GM21515 (cell line): ENCODE data around the gene SLAMF9.

ENCODE experiments used
- ATAC-seq: cut with Tn5 transposase; IDR thresholded peaks from one replicate; pipeline ENCODE4 v1.9.1; 2021; ENCODE audit not compliant: unreplicated experiment

SLAMF9 gene

DNA sequence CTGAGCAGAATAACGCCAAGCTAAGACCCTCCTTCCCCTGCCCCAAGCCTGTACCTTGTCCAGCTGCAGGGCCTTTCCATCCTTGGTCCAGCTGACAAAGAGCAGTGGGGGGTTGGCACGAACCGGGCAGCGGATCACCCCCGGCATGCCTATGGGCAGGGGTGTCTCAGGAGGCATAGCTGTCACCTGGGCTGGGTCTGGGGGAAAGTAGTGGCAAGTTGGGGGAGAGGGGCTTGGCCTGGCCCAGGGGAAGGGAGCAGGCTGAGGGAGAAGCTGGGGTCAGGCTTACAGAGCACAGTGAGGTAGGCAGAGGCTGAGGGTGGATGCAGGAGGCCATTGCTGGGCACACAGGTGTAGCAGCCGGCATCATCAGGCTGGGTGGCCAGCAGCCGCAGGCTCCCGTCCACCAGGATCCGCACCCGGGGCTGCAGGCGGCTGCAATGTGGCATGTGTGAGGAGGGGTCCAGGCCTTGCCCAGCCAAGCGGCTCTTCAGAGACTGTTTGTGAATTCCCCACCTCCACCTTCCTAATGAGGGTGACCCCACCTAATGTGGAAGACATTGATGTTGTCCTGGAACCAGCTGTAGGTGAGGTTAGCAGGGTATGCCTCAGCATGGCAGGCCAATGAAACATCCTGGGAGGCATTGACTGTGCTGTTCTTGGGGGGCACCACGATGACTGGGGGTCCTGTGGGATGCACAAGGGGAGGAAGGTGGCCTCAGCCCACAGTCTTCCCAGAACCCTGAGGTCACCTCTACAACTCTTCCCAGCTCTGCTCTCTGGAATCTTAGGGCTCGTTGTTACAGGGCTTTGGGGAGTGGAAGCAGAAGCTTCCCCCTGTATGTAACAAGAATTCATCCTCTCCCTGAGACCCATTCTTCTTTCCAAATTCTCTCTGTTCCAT, 19.6 kb downstream of the SLAMF9 start:
- ATAC-seq: no peak

DNA sequence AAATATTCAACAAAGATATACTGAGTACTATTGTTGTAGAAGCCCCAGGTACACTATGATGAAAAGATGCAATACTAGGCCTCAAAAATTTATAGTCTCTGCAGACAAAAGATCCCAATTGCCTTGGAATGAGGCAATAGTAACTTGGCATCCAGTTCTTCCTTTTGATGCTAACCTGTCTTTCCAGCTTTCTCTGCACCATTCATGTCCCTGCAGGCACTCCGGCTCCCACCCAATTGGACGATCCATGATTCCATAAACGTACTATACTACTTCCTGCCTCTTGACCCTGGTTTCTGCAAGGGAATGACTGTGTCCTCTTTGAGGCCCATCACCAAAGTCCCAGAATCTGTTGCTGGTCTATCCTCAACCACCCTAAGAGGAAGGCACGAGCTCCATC, 20.7 kb downstream of the SLAMF9 start:
- ATAC-seq: no peak

- ATAC-seq: no peak
Measured at GRCh38 chr1:159932296-159933285, 21.4 kb downstream of the SLAMF9 start.

- ATAC-seq: no peak
Measured at GRCh38 chr1:159931795-159932173, 22.3 kb downstream of the SLAMF9 start.

DNA sequence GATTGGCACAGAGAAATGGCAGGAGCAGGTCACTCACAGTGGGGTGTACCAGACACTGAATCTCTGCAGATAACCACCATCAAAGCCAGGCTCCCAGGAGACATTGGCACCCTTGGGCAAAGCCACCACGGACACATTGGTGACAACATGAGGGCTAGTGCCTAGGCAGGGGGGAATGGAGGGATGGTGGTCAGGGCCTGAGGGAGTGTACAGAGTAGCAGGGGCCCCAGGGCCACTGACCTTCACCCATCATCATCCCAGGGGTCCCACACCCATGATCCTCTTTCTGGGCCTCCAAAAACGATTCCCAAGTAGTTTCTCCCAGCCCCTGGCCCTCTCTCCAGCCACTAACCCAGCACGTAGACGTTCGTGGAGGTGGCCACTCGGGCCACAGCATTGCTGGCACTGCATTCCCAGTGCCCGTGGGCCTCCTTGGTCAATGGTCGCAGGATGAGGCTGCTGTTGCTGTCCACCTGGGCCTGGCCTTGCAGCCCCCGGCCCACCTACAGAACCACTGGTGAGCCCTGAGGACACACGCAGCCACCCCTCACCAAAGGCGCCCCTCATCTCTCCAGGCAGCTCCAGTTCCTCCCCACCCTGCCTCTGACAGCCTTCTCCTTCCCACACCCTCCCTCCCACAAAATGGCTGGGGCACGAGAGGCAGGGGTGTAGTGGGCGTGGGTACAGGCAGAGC, 22.8 kb downstream of the SLAMF9 start:
- ATAC-seq: no peak

DNA sequence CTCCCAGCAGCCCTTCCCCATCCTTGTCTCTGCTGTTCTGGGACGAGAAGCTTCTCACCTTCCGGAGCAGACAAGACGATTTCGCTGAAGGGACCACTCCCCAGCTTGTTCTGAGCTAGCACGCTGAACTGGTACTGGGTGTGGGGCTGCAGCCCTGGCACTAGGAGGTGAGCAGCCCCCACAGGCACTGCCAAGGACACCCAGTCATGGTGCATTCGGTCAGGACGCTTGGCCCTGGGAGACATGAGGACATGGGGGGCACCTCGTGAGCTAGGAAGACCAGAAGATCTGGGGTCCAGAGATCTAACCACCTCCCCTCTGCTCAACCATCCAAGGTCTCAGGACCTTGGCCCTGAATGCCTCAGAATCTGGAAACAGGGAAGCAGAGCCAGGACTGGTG, 23.4 kb downstream of the SLAMF9 start:
- no peak for ATAC-seq

- no peak for ATAC-seq
Measured at GRCh38 chr1:159930216-159930615, 23.8 kb downstream of the SLAMF9 start.

DNA sequence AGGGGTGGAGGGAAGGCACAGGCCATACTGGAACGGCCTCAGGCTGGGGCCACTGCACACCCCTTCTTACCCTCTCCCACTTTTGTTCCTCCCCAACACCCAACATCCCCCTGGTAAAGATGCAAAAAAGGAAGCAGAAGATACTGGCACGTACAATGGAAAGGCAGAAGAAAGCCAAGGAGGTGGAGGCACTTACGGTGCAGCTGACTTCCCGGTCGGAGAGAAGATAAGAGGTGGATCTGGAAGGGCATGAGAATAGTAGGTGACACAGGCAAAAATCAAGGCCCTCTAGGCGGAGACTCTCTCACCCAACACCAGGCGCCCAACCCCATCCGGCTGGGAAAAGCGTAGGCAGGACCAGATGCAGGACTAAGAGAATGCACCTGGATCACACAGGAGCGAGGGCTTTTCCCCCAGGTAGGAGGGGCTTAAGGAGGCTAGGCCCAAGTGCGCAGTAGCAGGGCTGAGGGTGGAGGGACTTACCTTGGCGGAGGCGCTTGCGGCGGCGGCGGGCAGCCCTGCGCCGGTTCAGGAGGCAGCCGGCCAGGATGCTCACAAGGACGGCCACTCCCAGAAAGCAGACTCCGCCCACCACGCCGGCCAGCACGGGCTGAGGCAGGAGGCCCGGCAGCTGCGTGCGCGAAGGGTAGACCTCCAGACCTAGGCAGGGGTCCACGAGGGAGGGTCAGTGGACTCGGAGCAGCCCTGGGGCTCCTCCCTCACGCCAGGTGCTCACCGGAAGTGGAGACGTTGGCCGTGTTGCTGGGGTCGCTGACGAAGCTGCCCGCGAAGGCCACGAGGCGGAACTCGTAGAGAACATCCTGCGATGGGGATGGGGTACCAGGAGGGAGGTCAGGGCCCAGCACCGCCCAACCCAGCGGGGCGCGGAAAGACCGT, 24.6 kb downstream of the SLAMF9 start:
- no peak for ATAC-seq

DNA sequence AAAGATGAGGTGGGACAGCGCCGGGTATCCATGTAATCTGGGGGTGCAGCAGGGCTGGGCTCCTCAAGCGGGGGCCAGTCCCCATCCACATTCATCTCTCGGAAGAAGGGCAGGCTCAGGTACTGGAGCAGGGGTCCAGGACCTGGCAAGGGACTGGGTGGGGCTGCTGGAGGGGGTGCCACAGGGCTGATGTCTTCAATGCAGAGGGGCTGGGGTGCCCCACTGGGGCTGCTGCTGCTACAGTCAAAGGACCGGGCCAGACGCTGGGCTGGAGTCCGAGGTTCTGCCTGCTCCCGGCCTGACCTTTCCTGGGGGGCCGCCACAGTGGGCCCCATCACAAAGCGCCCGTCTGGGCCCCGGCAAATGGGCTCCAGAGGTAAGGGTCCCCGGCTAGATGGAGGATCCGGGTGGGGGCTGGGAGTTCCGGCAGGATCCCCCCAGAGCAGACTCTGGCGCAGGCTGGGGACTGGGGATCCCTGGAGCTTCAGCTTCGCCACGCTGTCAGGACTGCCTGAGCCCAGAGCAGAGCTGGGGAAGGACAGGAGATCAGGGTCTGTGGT, 25.5 kb downstream of the SLAMF9 start:
- ATAC-seq: no peak

GRCh38 chr1:159927849-159928431, 26.1 kb downstream of the SLAMF9 start:
- ATAC-seq: no peak

- ATAC-seq: no peak
Measured at GRCh38 chr1:159927211-159927848, 26.7 kb downstream of the SLAMF9 start.

GRCh38 chr1:159925719-159926078, 28.3 kb downstream of the SLAMF9 start:
- no peak for ATAC-seq

GRCh38 chr1:159924791-159925718, 29.0 kb downstream of the SLAMF9 start, which contains the start of gene TAGLN2:
Gene TAGLN2, minus strand, starts transcription at chr1:159925507. Its CDS starts 4,998 bp downstream, at chr1:159920509.
- ATAC-seq: peak; percentile 59

GRCh38 chr1:159924025-159924790, 29.8 kb downstream of the SLAMF9 start:
- no peak for ATAC-seq

DNA sequence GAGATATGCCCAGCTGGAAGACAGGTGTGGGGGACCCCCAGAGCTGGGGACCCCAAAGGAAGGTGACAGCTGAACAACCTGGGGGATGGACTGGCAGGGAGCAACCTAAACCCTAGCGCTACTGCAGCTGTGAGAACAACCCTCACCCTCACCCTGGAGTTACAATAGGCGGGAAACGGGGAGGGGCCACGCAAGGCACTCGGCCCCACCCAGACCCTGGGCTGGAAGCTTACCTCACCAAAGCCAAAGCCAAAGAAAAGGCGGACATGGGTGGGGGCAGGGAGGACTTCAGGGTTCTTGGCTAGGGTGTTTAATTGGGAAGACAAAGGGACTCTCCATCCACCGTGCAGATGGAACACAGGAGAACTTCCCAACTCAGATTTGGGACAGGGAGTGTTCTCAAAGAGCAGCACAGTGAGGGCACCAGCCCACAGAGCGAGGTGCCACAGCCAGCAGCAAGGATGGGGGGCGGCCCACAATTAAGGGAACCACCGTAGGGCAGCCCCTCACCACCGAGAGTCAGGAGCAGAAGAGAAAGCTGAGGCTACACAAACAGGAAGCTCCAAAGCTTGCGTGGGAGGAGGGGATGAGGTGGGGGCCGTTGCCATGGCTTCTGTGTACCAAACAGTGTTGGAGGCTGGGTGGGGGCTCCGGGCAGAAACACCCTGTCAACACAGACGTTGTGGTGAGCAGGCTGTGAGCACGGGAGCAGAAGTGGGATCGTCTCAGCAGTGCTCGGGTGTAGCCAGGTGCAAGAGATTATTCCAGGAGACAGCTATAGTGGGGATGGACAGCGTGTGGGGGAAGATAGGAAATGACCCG, 30.6 kb downstream of the SLAMF9 start:
- ATAC-seq: peak; percentile 35

DNA sequence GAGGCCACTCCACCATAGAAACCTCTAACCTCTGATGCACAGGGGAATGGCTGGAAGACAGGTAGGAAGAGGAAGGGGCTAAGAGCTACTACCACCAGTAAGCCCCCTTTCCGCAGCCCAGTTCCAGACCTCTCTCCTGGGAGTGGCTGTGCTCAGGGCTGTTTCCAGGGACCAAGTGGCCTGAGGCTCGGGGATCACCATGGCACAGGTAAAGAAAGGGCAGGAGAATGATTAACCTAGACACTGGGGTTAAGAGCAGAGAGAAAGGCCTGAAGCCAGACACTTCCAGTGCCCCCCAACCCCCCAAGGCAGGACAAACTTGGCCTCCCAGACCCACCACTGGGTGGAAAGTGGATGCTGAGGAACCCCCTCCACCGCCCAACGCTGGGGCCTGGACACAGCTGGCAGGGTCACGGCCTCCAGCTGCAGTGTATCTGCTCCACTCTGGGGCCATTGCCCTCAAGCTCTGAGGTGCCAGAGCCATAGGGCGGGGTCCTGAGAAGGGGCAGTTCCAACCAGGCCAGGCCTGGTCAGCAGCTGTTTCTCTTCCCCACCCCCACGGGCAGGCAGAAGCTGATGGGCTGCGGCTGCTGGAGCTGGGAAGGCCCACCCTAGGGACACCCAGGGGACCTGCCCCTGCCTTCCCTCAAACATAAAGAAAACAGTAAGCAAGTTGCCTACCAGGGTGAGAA, 31.4 kb downstream of the SLAMF9 start:
- no peak for ATAC-seq
